GM19043 (cell line): ENCODE measurements around the gene MORN1.

Source experiments
- ATAC-seq: cut with Tn5 transposase; IDR thresholded peaks from one replicate; pipeline ENCODE4 v1.9.1; 2021; ENCODE audit warnings: low read depth; ENCODE audit not compliant: unreplicated experiment

MORN1 gene

DNA sequence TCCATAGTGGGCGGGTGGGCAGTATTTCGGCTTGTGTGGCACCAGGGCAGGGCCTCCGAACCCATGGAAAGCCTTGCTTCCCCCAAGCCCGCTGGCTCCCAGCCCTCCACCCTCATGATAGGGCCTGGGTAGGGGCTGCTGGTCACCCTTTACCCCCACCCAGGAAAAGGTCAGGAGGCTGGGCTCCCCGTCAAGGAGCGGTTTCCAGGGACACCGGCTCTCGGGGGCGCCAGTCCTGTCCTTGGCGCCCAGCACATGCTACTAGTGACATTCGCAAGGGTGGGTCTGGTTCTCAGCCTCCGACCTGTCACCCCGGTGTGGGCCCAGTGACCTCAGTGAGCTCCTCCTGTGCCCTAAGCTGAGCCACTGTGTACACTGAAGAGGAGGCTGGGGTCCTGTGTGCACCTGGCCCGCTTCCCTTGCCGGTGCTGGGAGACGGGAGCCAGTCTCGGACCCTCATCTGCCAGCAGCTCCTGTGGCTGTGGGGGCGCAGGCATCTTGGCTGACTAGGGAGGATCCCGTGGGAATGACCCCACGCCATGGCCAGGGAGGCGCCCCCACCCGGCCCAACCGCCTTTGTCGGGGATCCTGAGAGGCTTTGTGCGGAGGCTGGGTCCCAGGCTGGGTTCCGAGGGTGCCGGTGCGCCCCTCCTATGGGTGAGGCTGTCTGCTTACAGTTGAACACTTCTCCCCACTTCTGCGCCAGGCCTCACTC, 108.6 kb downstream of the MORN1 start:
- no peak for ATAC-seq

- ATAC-seq = no peak
These were observed 111.5 kb downstream of the MORN1 start for GRCh38 chr1:2279817-2280216.

GRCh38 chr1:2279210-2279639, 112.1 kb downstream of the MORN1 start:
- ATAC-seq = no peak

DNA sequence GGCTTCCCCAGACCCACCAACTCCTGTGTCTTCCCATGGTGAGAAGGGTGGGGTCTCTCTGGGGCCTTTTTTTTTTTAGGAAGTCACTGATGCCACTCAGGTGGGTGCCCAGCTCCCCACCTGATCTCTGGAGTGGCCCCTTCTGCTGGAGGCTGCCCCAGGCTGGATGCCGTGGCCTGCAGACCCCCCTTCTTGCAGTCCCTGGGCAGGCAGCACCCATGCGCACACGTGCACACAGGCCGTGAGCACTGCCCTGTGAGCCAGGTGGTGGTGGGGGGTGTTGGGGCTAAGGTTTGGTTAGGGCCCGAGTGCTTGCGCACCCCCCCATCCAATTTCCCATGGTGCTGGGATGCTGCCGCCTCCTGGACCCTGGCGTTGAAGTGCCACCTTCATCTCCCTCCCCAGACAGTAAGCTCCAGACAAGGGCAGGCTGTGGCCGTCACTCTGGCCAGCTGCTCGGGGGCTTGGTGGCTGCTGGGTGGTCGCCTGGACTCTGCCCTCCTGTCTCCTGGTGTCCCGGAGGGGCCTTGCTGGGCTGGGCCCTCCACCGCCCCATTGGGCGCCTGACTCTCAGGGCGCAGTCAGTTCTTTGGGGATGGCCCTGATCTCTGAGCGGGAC, 112.7 kb downstream of the MORN1 start:
- no peak for ATAC-seq

GRCh38 chr1:2277741-2278488, 113.4 kb downstream of the MORN1 start:
- no peak for ATAC-seq

- no peak for ATAC-seq
These were observed 114.4 kb downstream of the MORN1 start for GRCh38 chr1:2276803-2277580.

GRCh38 chr1:2275796-2276536, 115.4 kb downstream of the MORN1 start:
- no peak for ATAC-seq

DNA sequence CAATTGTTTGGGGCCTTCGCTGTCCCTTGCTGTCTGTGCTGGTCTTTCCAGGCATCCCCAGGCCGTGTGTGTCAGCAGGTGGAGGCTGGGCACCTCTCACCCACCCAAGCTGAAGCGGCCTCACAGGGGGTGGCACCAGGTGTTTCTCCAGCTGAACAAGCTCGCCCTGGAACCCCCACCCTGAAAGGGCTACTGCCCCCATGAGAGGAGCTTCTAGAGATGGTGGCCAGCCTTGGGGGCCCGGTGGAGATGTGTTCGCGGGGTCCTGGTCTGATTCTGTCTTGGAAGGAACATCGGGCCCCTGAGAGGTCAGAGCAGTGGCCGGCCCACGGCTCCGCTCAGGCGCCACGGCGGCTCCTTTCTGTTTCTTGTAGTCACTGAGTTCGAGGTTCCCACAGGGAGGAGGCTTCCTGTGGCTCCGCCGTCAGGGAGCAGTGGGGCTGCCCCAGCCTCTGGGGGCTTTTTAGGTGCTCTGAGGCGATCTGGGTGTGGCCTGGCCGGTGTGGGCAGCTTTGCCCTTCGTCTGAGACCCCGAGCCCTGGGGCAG, 116.4 kb downstream of the MORN1 start:
- ATAC-seq = no peak

DNA sequence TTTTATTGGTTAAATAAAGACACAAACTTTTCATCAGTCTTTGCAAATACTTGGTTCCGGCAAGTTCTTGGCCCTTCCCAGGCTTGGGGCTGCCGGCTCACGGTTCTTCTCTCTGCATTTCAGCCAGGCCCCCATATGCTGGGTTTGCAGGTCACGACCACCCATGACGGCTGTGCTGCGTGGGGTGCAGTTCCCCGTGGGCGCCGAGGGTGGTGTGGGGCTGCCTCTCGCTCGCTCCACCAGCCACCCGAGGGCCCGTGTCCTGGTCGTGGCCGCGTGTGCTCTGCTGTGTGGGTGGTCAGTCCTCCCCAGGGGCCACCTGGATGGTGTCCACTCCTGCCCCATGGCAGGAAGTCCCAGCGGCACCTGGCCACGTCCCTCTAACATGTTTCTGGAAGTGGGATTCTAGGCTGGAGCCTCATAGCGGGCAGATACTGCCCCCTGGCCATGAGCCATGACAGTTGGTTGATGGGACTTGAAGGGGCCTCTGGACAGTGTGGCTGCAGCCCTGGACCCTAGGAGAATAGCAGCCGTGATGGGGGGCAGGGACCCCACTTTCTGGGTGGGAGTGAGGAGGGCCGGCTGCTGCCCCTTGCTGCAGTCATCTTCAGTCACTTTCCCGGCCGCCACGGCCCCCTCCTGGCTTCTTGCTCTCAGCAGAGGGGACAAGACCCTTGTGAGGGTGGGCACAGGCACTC, 117.0 kb downstream of the MORN1 start:
- no peak for ATAC-seq

DNA sequence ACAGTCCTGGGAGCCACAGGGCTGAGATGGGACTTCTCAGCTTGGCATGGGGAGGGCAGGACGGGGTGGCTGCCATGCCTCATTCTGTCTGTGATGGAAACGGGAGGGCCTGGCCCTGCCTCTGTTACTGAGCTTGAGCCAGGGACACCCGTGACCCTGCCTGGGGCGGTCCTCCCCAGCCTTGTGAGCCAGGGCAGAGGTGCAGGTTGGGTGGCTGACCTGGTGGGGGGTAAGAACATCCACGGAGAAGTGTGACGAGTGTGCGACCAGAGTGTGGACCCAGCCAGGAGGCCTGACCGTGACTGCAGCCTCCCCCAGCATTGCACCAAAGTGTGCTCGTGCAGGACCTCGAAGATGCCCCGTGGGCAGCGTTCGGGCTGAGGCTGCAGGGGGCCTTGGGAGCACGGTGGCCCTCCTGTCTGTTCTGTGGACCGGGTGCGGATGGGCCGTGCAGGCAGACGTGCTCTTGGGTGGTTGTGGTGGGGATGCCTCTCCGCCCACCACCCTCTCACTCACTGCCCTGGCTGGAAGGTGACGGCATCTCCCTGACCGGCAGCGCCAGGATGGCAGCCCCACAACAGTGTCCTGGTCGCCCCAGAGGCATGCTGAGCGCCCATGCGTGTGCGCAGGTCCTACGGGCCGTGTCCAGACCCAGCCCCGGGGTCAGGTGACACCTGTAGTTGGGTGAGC, 117.8 kb downstream of the MORN1 start:
- ATAC-seq = no peak

- ATAC-seq = no peak
These were observed 118.5 kb downstream of the MORN1 start for GRCh38 chr1:2272686-2273400.

DNA sequence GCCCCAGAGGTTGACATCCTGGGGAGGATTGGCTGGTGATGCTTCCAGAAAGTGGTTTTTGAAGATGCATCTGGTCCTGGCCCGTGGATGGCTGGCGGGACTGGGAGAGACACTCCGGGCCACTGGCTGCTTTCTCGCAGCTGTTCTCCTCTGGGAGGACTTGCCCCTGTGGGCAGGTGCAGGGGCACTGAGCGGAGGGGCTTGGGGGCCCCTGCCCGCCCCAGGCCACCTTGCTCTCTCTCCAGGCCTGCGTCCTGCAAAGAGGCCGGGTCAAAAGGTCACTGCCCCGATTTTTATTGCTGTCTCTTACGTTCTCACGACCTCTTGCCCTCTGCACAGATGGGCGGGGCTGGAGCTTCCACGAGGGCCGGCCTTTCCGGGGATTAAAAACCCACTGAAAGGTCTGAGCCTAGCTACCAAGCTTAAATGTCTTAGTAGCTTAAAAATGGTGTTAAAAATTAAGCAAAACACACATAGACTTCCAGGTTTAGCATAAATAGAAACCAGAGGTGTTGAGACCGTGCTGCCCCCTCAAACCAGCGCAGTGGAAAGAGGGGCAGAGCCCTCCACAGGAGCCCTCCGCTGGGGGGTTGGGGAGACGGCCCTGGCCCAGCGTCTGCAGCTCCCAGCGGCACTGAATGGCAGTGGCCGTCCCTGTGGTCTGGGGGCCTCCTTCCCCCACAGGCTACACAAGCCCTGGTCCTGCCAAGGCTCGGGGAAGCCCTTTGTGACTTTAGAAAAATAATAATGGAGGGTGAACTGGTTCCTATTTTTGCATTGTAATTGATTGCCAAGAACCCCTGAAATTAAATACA, 119.3 kb downstream of the MORN1 start:
- no peak for ATAC-seq
